ENCODE data around the gene ATP6V0A4.

Gene ATP6V0A4

GRCh38 chr7:138753150-138753518, 44.9 kb downstream of the ATP6V0A4 start:
- H3K4me3 ChIP-seq (ENCODE audit: low read length), result no peak overlapping the region
- DNase-seq (ENCODE audit: low read depth), result no peak
- TF ChIP-seq, protein P1, sequence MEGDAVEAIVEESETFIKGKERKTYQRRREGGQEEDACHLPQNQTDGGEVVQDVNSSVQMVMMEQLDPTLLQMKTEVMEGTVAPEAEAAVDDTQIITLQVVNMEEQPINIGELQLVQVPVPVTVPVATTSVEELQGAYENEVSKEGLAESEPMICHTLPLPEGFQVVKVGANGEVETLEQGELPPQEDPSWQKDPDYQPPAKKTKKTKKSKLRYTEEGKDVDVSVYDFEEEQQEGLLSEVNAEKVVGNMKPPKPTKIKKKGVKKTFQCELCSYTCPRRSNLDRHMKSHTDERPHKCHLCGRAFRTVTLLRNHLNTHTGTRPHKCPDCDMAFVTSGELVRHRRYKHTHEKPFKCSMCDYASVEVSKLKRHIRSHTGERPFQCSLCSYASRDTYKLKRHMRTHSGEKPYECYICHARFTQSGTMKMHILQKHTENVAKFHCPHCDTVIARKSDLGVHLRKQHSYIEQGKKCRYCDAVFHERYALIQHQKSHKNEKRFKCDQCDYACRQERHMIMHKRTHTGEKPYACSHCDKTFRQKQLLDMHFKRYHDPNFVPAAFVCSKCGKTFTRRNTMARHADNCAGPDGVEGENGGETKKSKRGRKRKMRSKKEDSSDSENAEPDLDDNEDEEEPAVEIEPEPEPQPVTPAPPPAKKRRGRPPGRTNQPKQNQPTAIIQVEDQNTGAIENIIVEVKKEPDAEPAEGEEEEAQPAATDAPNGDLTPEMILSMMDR (conservative IDR thresholded peaks at IDR 0.05; ENCODE audit: low read length), result no peak

GRCh38 chr7:138752518-138753149, 45.4 kb downstream of the ATP6V0A4 start:
- TF ChIP-seq, protein P1 (conservative IDR thresholded peaks at IDR 0.05; ENCODE audit: low read length), result no peak
- DNase-seq (ENCODE audit: low read depth), result no peak

GRCh38 chr7:138750901-138751464, 47.0 kb downstream of the ATP6V0A4 start:
- H3K4me3 ChIP-seq (ENCODE audit: low read length), result no peak overlapping the region
- no peak for DNase-seq (ENCODE audit: low read depth)
- TF ChIP-seq, protein P1 (conservative IDR thresholded peaks at IDR 0.05; ENCODE audit: low read length), result no peak

More at GRCh38 chr7:138752518-138753149, 45.4 kb downstream of the ATP6V0A4 start:
- no peak overlapping the region for H3K4me3 ChIP-seq (ENCODE audit: low read length)

- no peak for DNase-seq (ENCODE audit: low read depth)
- no peak overlapping the region for H3K4me3 ChIP-seq (ENCODE audit: low read length)
- TF ChIP-seq, protein P1 (conservative IDR thresholded peaks at IDR 0.05; ENCODE audit: low read length), result no peak
These were observed 47.5 kb downstream of the ATP6V0A4 start for GRCh38 chr7:138750473-138750872.

DNA sequence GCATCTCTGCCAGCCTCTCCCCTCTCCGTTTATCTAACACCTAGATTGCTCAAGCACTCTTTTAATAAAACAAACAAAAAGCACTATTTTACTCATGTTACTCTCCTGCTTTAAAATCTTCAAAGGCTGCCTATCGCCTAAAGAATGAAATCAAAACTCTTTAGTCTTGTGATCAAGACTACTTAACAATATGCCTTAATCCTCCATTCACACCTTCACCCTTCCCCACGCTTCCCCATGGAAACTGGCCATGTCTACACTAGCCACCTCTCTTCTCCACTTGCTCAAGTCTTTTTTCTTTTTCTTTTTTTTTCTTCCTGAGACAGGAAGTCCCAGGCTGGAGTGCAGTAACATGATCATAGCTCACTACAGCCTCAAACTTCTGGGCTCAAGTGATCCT, 48.0 kb downstream of the ATP6V0A4 start:
- no peak for DNase-seq (ENCODE audit: low read depth)
- TF ChIP-seq, protein P1 (conservative IDR thresholded peaks at IDR 0.05; ENCODE audit: low read length), result no peak

GRCh38 chr7:138748666-138749065, 49.3 kb downstream of the ATP6V0A4 start:
- DNase-seq (ENCODE audit: low read depth), result no peak
- TF ChIP-seq, protein P1 (conservative IDR thresholded peaks at IDR 0.05; ENCODE audit: low read length), result no peak
- no peak overlapping the region for H3K4me3 ChIP-seq (ENCODE audit: low read length)

More for the DNA sequence above, 48.0 kb downstream of the ATP6V0A4 start:
- H3K4me3 ChIP-seq (ENCODE audit: low read length), result no peak overlapping the region

DNA sequence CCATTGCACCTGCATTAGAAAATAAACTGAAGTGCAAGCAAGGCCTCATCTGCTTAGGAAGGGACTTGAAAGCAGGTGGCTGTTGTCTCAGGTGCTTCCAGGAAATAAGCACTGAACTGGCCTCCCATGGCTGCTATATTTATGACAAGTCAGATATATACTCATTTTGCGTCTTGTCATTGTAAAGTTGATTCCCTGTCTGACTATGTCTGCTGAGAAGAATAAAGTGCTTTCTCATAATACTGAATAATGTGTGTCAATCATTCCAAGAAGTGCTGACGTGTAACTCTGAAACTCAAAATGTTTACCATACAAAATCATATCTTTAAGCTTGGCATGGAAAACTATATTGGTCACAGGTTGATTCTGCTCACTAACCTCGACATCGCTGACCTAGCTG, 51.9 kb downstream of the ATP6V0A4 start:
- TF ChIP-seq, protein P1 (conservative IDR thresholded peaks at IDR 0.05; ENCODE audit: low read length), result no peak
- DNase-seq (ENCODE audit: low read depth), result no peak
- no peak overlapping the region for H3K4me3 ChIP-seq (ENCODE audit: low read length)

Data from AG10803 (cell line).